ENCODE results near the gene FRMPD4.

FRMPD4 gene

DNA sequence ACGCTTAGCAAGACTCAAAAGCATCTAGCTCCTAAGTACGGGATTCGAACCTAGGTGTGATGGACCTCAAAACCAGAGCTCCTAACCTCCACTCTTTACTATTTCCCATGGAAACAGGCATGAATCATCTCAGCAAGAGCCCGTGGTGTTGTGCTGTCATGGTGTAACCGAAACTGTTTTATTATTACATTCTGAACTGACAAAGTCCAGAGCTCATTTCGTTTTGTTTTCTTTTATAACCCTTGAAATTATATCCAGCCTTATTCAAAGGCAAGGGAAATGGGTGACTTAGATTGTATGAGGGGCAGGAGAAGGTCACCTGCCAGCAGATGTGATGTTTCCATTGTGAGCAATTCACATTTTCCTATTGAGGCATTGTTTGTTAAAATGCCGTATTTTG, 301.1 kb downstream of the FRMPD4 start:
- no peak for DNase-seq (ENCODE audit: low read depth in 2 of 2)

DNA sequence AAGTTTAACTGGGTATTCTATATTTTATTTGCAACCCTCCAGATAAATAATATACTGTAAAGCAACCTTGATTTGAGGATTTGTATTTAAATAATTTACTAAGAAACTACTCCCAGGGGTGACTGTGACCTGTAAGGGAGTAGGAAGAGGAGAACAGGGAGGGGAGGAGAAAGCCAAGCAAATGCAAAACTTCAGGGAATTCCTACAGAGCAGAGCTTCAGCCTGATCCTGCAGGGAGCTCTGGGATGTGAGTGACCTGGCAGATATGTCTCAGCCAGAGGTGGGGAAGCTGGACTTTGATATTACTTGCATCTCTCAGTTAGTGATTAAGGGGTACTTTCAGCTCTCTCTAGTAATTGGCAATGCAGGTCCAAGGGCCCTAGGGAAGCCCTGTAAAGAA, 302.0 kb downstream of the FRMPD4 start:
- no peak for DNase-seq (ENCODE audit: low read depth in 2 of 2)

DNA sequence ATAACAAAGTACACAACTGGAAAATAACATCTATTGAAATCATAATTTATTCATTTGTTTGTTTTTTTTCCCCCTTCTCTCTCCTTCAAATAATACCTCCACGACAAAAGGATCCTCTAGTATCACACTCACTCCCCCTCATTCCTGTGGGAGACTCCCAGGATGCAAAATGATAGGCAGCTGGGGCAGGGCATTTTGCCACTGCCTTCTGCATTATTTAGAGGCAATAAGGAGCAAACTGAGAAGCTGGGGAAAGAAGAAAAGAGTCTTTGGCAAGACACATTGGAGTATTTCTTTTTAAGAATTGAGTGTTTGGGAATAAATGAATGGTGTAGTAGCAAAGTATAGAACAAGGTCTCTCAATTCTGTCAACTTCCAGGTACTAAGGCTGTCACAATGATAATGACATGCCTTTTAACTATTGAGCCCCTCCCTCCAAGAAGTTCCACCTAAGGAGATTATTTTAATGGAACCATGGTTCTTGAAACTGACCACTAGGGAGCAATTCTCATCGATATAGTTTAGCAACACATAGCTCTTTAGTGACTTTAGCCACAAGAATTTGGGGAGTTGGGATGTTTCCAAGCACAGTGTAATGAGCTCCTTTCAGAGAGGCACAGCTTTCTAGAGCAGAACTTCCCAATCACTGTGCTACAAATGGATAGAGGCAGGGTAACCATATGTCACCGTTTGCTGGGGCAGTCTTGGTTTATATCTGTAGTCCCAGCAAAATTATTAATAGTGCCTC, 303.3 kb downstream of the FRMPD4 start:
- no peak for DNase-seq (ENCODE audit: low read depth in 2 of 2)

GRCh38 chrX:12443534-12444098, 305.3 kb downstream of the FRMPD4 start:
- DNase-seq (ENCODE audit: low read depth in 2 of 2), result no peak

DNA sequence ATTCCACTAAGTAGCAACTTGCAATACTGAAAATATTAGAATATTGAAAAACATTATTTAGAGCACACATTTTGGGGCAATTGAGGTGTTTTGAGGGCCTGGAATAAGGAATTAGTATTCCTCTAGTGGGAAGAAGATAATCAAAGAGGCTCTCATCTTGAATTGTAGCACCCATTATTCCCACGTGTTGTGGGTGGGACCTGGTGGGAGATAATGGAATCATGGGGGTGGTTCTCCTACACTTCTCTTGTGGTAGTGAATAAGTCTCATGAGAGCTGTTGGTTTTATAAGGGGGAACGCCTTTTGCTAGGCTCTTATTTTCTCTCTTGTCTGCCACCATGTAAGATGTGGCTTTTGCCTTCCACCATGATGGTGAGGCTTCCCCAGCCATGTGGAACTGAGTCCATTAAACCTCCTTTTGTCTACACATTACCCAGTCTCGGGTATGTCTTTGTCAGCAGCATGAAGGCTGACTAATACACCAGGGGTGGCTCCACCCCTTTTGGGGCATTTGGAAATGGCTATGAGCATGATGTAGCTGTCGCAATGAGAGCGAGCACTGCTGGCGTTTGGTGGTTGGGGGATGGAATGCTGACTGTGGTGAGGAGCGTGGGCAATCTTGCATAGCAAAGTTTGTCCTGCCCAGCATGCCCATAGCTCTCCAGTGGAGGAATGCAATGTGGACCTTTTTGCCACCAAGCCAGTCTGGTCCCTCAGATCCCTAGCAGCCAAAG, 308.2 kb downstream of the FRMPD4 start:
- no peak for DNase-seq (ENCODE audit: low read depth in 2 of 2)

- no peak for DNase-seq (ENCODE audit: low read depth in 2 of 2)
These were observed 309.3 kb downstream of the FRMPD4 start for GRCh38 chrX:12447448-12448064.

GRCh38 chrX:12452268-12452667, 314.0 kb downstream of the FRMPD4 start:
- DNase-seq (ENCODE audit: low read depth in 2 of 2), result no peak

DNA sequence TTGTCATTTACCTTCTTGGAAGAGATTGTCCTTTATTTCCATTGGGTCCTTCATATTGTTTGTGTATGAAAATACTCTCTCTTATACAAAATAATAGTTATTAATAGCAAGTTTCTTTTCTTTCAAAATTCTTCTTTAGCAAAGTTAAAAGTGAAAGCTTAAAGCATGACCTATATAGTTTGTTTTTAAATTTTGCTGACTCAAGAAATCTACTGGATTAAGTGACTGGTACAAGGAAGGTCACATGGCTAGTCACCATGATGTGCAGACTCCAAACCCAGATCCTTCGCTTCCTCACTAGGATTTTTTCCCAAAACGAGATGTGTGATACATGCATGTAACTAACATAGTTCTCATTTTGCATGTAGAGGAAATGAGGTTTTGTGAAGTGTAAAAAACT, 322.7 kb downstream of the FRMPD4 start:
- DNase-seq (ENCODE audit: low read depth in 2 of 2), result no peak

DNA sequence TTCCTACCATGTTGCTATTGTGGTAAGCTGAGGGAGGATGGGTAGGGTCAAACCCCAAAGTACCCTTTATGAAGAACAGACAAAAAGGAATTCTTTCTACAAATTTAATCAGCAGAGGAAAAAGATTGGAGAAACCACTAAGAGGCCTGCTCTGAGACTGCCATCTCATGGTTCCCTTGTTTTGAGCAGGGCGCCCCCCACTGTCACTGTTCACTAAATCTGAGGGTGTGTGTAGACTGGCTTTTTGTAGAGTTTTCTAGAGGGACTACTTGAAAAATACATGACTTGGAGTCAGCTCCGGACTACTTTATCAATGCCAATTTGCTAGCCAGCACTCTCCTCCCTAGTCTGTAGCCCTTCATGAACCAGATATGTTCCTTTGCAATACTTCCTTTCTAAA, 324.8 kb downstream of the FRMPD4 start:
- no peak for DNase-seq (ENCODE audit: low read depth in 2 of 2)

DNA sequence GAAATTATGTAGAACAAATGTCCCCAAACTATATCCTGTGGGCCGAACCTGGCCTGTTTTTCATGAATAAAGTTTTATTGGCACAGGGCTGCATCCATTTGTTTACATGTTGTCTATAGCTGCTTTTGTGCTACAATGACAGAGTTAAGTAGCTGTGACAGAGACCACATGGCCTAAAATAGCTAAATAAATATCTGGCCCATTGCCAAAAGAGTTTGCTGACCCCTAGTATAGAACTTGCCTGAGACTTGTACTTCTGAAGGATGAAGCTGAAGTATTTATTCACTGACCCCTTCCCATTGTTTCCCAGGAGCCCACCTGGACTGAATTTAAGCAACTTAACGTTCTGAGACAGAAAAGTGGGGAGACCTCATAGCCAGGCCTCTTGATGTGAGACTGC, 325.6 kb downstream of the FRMPD4 start:
- no peak for DNase-seq (ENCODE audit: low read depth in 2 of 2)

- DNase-seq (ENCODE audit: low read depth in 2 of 2), result no peak
These were observed 329.0 kb downstream of the FRMPD4 start for GRCh38 chrX:12467321-12467720.

DNA sequence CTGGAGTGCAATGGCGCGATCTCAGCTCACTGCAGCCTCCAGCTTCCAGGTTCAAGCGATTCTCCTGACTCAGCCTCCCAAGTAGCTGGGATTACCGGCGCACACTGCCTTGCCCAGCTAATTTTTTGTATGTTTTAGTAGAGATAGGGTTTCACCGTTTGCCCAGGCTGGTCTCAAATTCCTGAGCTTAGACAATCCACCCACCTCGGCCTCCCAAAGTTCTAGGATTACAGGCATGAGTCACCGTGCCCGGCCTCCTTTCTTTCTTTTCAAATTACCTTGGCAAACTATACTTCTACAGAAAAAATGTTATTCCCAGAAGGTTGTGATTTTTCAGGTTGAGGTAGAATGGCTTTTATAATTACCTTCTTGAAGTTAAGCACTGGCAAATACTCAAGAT, 331.0 kb downstream of the FRMPD4 start:
- no peak for DNase-seq (ENCODE audit: low read depth in 2 of 2)

GRCh38 chrX:12471061-12471460, 332.8 kb downstream of the FRMPD4 start:
- no peak for DNase-seq (ENCODE audit: low read depth in 2 of 2)

GRCh38 chrX:12480956-12481355, 342.7 kb downstream of the FRMPD4 start:
- DNase-seq (ENCODE audit: low read depth in 2 of 2), result no peak

- no peak for DNase-seq (ENCODE audit: low read depth in 2 of 2)
These were observed 349.9 kb downstream of the FRMPD4 start for GRCh38 chrX:12488220-12488619.

- DNase-seq (ENCODE audit: low read depth in 2 of 2), result no peak
These were observed 350.5 kb downstream of the FRMPD4 start for GRCh38 chrX:12488771-12489170.

DNA sequence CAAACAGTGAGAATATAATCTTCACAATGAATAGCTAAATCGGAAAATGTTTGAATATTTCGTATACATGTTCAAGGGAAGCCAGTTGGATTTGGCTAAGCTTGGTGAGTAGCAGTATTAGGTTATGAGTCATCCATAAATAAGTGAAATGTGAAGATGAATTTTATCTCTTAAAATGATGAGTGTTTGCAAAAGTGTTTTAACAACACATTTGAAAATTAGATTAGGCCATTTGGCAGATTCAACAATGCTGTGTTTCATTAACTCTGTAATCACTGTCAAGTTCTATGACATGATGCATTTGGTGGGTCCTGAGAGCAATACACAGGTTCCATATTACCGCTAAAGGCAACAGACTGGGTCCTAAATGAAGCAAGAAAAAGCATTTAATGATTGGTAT, 351.1 kb downstream of the FRMPD4 start:
- DNase-seq (ENCODE audit: low read depth in 2 of 2), result no peak

DNA sequence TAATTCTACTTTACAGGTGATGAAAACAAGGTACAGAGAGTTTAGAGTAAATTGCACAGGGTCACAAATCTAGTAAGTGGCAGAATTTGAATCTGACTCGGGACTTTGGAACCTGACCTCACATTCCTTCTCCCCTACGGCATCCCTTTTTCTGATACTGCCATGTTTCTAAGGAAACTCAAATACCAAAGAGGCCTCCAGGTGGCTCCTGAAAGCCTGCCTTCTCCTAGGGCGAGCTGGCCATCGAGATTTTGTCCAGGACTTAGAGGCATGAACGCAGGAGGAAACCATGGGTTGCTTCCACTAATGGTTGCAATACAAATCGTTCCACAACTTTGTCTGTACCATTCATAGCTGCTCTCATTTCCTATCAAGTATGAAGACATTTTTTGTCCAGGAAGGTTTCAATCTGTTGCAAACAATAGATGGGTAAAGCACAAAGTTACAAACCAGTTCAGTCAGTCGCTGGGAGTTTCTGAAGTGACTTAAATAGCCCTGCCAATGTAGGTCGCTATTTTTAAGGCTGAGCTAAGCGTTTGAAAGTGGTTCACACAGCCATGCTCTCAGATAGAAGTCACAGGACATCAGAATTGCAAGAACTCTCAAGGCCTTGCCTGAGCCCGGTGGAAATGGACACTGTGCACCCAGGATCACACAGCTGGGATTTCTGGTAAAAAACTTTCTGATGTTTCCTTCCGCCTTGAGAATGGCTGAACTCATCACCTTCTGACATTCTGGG, 356.3 kb downstream of the FRMPD4 start:
- no peak for DNase-seq (ENCODE audit: low read depth in 2 of 2)

DNA sequence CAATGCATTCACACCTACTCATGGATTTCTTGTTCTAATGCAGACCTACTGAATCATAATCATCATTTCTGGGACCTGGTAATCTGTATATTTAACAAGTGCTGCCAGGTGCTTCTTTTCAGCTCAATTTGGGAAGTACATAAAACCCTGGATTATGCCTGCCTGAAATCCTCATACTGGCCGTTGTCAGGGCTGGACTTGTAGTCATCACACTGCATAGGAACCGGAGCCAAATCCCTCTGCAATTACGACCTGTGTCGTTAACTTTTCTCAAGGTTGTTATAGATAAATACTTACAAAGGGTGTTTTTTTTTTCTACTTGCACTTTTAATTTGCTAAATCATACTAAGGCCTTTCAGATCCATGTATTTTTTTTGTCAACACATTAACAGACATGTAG, 358.1 kb downstream of the FRMPD4 start:
- no peak for DNase-seq (ENCODE audit: low read depth in 2 of 2)

DNA sequence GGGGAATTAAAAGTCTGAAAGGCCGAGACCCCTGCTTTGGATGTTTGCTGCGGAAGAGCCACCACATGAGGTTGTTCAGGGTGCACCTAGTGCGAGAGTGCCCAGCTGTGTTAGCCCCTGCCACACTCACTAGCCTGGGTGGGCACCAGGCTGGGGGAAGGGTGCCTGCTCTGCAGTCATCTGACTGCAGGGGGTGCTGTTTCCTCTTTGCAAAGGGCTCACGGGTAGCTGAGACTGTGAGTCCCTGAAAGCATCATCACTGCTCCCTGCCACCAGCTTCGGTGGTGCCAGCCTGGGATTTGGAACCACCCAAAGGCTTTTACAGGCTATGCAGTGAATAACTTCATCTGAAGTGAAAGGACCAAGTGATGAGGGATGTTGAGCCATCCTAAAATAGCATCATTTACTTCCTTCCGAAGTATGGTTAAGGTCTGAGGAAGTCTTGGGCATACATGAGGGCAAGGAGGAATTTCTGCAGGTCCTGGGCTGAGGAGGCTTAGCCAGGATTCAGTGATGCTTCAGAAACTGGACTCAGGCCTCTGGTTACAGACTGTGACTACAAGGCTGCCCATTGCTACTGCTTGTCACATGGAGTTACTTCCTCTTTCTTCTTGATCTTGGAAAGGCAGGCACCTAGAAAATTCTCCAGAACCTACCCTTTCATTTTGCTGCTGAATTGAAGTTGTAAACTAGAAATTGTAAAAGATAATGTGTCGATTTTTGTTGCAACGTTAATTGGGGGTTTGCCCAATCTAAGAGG, 359.7 kb downstream of the FRMPD4 start:
- no peak for DNase-seq (ENCODE audit: low read depth in 2 of 2)

DNA sequence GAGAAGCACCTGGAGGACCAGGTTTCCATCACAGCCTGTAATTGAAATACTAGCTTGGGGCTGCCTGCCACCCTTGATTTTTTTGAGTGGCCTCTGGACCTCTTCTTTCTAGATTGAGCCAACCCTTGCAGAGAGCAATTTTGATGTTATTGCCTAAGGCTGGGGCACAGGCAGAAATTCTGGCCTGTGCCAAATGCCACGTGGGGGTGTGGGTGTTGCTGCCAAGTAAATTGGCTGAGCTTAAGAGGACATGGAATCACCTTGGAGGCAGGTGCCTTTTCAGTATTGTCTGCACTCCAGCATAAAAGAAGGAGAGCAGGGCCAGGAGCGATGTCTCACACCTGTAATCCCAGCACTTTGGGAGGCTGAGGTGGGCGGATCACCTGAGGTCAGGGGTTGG, 366.9 kb downstream of the FRMPD4 start:
- DNase-seq (ENCODE audit: low read depth in 2 of 2), result no peak

All from stimulated activated CD4-positive, alpha-beta T cell treated with anti-CD3 and anti-CD28 coated beads, Interleukin-12 subunit alpha, Interleukin-12 subunit beta, amount 100 ng/mL, for 24 hours (primary cell).